ENCODE data around the gene GATAD2A.

GATAD2A gene

GRCh38 chr19:19549804-19550464 lies 144.5 kb downstream of the GATAD2A start:
- no peak for DNase-seq

GRCh38 chr19:19550485-19550929 lies 145.0 kb downstream of the GATAD2A start:
- no peak for DNase-seq

- DNase-seq = no peak
These were observed 145.7 kb downstream of the GATAD2A start for GRCh38 chr19:19550972-19551852.

- no peak for DNase-seq
These were observed 146.3 kb downstream of the GATAD2A start for GRCh38 chr19:19551853-19552192.

DNA sequence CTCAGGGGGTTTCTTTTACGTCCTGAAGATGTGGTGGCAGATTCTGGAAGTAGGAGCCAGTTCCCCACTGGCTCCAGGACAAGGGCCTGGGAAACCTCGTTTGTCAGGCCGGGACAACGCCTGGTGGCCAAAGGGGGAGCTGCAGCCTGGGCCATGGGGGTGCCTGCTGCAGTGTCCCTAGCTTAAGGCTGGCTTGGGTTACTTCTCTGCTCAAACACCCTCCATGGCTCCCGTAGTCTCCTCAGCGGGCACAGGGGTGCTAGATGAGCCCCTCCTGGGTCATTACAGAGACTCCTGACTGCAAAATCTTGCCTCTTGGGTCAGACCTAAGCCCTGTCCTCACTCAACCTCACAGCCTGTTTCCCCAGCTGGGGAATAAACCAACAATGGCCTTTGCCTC lies 147.3 kb downstream of the GATAD2A start:
- peak; percentile 7 for DNase-seq

GRCh38 chr19:19553670-19554069 lies 148.2 kb downstream of the GATAD2A start:
- DNase-seq = no peak

DNA sequence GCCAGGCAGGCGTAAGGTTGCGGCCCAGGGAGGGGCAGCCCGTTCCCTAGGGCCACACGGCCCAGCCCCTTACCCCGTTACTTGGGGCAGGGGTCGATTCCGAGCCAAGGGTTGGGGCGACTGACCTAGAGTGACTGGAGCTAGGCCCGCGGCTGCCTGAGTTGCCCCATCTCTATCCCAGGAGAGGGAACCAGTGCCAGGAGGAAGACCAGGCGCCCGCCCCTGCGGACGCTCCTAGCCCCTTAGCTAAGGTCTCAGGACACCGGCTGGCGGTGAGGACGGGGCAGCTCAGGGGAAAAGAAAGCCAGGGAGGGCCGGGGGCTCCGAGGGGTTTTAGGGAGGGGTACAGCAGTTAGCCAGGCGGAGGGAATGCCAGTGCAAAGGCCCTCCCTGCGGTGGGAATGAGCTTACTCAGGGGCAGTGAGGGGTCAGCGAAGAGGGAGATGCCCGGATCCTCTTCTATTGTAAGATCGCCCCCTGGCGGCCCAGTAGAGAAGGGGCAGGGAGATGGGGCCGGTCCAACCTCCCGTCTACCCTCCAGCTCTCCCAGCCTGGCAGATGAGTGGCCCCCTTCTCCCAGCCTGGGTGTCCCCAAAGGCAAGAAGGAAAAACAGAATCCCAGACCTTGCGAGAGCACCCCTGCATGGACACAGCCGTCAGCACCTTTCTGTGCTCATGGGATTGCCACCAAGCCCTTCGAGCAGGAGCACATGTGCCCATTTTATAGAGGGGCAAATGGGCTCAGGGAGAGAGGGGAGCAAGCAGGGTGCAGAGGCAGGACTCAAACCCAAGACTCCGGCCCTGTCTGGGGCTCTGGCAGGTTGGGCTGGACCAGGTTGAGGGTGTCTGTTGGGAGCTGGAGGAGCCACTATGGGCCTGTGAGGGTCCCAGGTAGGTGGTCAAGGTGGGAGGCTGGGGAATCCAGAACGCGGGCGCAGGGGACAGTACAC lies 148.9 kb downstream of the GATAD2A start:
- no peak for DNase-seq

DNA sequence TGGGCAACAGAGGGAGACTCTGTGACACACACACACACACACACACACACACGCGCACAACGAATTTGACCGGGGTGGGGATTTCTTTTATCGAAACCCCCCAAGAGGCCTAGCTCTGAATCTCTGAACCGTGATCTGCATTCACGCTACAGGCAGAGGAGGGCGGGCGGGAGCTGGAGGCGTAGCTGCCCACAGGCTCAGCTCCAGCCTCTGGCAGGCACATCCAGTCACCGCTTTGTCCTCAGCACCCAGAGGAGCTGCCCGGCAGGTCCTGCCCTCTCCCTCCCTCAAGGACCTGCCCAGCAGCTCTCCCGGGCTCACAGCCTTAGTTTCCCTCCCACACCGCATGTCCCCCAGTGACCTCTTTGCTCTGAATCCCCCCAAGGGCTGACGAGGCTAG lies 152.6 kb downstream of the GATAD2A start:
- DNase-seq = no peak

All from kidney glomerular epithelial cell (primary cell).